Measurements from ENCODE around the gene HAUS8.

DNA sequence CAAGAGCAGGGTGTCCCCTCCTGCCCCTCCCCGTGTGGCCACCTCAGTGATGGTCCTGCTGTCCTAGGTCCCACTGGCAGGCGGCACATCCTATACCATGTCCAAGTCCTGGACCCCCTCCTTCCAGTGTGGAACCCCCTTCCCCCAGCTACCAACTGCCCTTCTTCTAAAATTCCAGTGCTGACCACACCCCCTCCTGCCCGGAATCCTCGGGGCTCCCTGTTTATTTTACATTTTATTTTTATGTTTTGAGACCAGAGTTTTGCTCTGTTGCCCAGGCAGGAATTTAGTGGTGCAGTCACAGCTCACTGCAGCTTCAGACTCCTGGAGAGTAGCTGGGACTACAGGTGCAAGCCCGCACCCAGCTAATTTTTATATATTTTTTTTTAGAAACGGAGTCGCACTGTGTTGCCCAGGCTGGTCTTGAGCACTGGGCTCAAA lies 47.7 kb downstream of the HAUS8 start:
- TF ChIP-seq AGO2 (optimal IDR thresholded peaks at IDR 0.05; ENCODE audit: low read depth, low read length) = no peak
- TF ChIP-seq KLF9 (CRISPR knock-in tag; IDR thresholded peaks at IDR 0.05; ENCODE audit: low read depth) = no peak
- no peak for TF ChIP-seq MTA3 (CRISPR knock-in tag; IDR thresholded peaks at IDR 0.05)
- no peak for TF ChIP-seq SP2 (CRISPR knock-in tag; IDR thresholded peaks at IDR 0.05)
- TF ChIP-seq, protein P1, sequence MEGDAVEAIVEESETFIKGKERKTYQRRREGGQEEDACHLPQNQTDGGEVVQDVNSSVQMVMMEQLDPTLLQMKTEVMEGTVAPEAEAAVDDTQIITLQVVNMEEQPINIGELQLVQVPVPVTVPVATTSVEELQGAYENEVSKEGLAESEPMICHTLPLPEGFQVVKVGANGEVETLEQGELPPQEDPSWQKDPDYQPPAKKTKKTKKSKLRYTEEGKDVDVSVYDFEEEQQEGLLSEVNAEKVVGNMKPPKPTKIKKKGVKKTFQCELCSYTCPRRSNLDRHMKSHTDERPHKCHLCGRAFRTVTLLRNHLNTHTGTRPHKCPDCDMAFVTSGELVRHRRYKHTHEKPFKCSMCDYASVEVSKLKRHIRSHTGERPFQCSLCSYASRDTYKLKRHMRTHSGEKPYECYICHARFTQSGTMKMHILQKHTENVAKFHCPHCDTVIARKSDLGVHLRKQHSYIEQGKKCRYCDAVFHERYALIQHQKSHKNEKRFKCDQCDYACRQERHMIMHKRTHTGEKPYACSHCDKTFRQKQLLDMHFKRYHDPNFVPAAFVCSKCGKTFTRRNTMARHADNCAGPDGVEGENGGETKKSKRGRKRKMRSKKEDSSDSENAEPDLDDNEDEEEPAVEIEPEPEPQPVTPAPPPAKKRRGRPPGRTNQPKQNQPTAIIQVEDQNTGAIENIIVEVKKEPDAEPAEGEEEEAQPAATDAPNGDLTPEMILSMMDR (CRISPR knock-in tag; IDR thresholded peaks at IDR 0.05) = no peak
- TF ChIP-seq ZBTB8A (CRISPR knock-in tag; IDR thresholded peaks at IDR 0.05; ENCODE audit: borderline replicate concordance, low read depth) = no peak
- no peak for TF ChIP-seq NR3C1 (CRISPR knock-in tag; IDR thresholded peaks at IDR 0.05)
- TF ChIP-seq RELA (CRISPR knock-in tag; IDR thresholded peaks at IDR 0.05) = no peak
- TF ChIP-seq ZFP1 (CRISPR knock-in tag; IDR thresholded peaks at IDR 0.05) = no peak
- no peak for TF ChIP-seq ZBTB42 (CRISPR knock-in tag; IDR thresholded peaks at IDR 0.05)
- no peak for TF ChIP-seq EZH2 (conservative IDR thresholded peaks at IDR 0.05; ENCODE audit: low read depth, low read length)
- TF ChIP-seq, protein P2, sequence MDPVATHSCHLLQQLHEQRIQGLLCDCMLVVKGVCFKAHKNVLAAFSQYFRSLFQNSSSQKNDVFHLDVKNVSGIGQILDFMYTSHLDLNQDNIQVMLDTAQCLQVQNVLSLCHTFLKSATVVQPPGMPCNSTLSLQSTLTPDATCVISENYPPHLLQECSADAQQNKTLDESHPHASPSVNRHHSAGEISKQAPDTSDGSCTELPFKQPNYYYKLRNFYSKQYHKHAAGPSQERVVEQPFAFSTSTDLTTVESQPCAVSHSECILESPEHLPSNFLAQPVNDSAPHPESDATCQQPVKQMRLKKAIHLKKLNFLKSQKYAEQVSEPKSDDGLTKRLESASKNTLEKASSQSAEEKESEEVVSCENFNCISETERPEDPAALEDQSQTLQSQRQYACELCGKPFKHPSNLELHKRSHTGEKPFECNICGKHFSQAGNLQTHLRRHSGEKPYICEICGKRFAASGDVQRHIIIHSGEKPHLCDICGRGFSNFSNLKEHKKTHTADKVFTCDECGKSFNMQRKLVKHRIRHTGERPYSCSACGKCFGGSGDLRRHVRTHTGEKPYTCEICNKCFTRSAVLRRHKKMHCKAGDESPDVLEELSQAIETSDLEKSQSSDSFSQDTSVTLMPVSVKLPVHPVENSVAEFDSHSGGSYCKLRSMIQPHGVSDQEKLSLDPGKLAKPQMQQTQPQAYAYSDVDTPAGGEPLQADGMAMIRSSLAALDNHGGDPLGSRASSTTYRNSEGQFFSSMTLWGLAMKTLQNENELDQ (CRISPR knock-in tag; IDR thresholded peaks at IDR 0.05; ENCODE audit: borderline replicate concordance) = no peak
- TF ChIP-seq POLR2A (IDR thresholded peaks at IDR 0.05; ENCODE audit: insufficient read depth in 1 of 2, low read depth in 2 of 2, low read length in 2 of 2) = no peak
- TF ChIP-seq AHR (CRISPR knock-in tag; IDR thresholded peaks at IDR 0.05) = no peak

Measured in HepG2 (cell line).